Measurements from ENCODE around the gene OPTC. TPM values are rescaled to one million over a fixed set of nuclear protein-coding genes. Genes with fewer than 3 reads are reported as not detected.
"Not testable (repeated sequence)": the region's sequence is repeated elsewhere in the genome, so short reads cannot be mapped to it uniquely, and the experiment has no call there.

The OPTC gene
- total and polyA plus RNA-seq, 2 of the 13 experiments (the other 11 are each of a cell fraction or from before 2014, with no cell fraction given), result not detected

GRCh38 chr1:203447151-203447550, 46.8 kb upstream of the OPTC start (continued):
- TF ChIP-seq ZKSCAN1 (IDR thresholded peaks at IDR 0.05; ENCODE audit: low read length) (no peak), ZNF644 (CRISPR knock-in tag; IDR thresholded peaks at IDR 0.05; ENCODE audit: low read depth) (no peak), FOXP1 (IDR thresholded peaks at IDR 0.05) (no peak), FOXP1 (CRISPR knock-in tag; IDR thresholded peaks at IDR 0.05) (no peak), ZNF205 (CRISPR knock-in tag; IDR thresholded peaks at IDR 0.05) (no peak), ZNF235 (CRISPR knock-in tag; IDR thresholded peaks at IDR 0.05; ENCODE audit: borderline replicate concordance) (no peak), KMT2B (CRISPR knock-in tag; IDR thresholded peaks at IDR 0.05) (no peak), HMGA1 (CRISPR knock-in tag; conservative IDR thresholded peaks at IDR 0.05) (no peak)
- TF ChIP-seq, protein P1, sequence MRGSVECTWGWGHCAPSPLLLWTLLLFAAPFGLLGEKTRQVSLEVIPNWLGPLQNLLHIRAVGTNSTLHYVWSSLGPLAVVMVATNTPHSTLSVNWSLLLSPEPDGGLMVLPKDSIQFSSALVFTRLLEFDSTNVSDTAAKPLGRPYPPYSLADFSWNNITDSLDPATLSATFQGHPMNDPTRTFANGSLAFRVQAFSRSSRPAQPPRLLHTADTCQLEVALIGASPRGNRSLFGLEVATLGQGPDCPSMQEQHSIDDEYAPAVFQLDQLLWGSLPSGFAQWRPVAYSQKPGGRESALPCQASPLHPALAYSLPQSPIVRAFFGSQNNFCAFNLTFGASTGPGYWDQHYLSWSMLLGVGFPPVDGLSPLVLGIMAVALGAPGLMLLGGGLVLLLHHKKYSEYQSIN (CRISPR knock-in tag; IDR thresholded peaks at IDR 0.05; ENCODE audit: borderline replicate concordance), result no peak
- TF ChIP-seq, protein P2, sequence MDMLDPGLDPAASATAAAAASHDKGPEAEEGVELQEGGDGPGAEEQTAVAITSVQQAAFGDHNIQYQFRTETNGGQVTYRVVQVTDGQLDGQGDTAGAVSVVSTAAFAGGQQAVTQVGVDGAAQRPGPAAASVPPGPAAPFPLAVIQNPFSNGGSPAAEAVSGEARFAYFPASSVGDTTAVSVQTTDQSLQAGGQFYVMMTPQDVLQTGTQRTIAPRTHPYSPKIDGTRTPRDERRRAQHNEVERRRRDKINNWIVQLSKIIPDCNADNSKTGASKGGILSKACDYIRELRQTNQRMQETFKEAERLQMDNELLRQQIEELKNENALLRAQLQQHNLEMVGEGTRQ (IDR thresholded peaks at IDR 0.05; ENCODE audit: low read depth, low read length), result no peak
- TF ChIP-seq, protein P2 (CRISPR knock-in tag; IDR thresholded peaks at IDR 0.05; ENCODE audit: borderline replicate concordance), result no peak

DNA sequence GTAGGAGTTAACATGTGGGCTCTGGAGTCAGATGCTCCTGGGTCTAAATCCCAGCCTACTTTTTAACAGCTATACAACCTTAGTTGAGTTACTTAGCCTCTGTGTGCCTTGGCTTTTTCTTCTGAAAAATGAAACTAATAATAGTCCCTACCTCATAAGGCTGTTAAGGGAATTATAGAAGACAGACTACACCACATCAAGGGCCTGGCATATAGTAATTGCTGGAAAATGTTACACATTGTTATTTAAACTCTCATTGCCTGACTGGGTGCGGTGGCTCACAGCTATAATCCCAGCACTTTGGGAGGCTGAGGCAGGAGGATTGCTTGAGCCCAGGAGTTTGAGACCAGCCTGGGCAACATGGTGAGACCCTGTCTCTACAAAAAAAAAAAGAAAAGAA, 46.4 kb upstream of the OPTC start:
- DNase-seq (ENCODE audit: low spot score); H3K36me3 ChIP-seq (replicated peaks in 1 of 2; ENCODE audit: control insufficient read depth in 1 of 2, insufficient read depth in 2 of 2, low read length in 2 of 2); H2AFZ ChIP-seq (ENCODE audit: low read length); FAIRE-seq; POLR2A ChIA-PET; BruUV-seq (replicated peaks); ATAC-seq; H3K27ac ChIP-seq (ENCODE audit: extremely low read length, insufficient read depth, low read length); H3K9ac ChIP-seq (ENCODE audit: insufficient read depth, low read depth, low read length); H3K27me3 ChIP-seq (ENCODE audit: control insufficient read depth in 1 of 2, insufficient read depth in 2 of 2, low read length in 2 of 2); H3K4me2 ChIP-seq (ENCODE audit: low read depth, low read length); H3K9me3 ChIP-seq (ENCODE audit: low read length); CTCF ChIA-PET (ENCODE audit: low intra/inter-chr PET ratio, low total read pairs); H3K79me2 ChIP-seq (ENCODE audit: insufficient read depth, low read length); intact Hi-C loops (cut with micrococcal nuclease; ENCODE audit: unreplicated experiment); in situ Hi-C loops (cut with HindIII; ENCODE audit: extremely low pct_ligation_motif_present, low pct_unique_long_range_greater_than_20kb); H3K4me1 ChIP-seq (ENCODE audit: insufficient read depth, low read length); H4K20me1 ChIP-seq (ENCODE audit: insufficient read depth, low read length); H3K4me3 ChIP-seq (replicated peaks in 1 of 3; ENCODE audit: insufficient read depth in 1 of 3, low read depth in 2 of 3, low read length in 3 of 3): not testable (repeated sequence)
- 25% methylated on average over 1 of the region's 1 CpG for WGBS (ENCODE audit: low lambda C conversion rate)

All from HepG2 (cell line).